Measurements from ENCODE around the gene GADL1.
A peak's percentile ranks its signal among the peaks of the same experiment; 100 is the strongest.

The GADL1 gene

DNA sequence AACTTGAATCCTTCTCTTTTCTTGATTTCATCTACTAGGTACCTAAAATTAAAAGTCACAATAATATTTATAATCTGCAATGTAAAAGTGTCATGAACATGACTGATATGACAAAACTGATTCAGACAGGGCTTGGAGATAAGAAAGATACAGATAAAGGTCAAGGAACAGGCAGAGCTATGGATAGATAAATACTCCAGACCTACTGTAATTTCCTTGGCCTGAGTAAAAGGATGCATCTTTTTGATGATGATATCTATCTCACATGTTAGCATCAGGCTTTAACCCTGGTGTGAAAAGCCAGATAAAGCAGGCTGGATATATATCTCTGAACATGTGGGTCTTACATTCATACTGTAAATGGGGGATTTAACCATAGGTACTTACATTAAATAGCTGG is 108.1 kb downstream of the GADL1 start:
- no peak overlapping the region for H3K4me3 ChIP-seq
- no peaks in the 10 kb centered on the region for H3K36me3 ChIP-seq
- no peaks in the 10 kb centered on the region for H3K9me3 ChIP-seq
- H3K27me3 ChIP-seq: no peaks in the 10 kb centered on the region
- TF ChIP-seq, protein P1, sequence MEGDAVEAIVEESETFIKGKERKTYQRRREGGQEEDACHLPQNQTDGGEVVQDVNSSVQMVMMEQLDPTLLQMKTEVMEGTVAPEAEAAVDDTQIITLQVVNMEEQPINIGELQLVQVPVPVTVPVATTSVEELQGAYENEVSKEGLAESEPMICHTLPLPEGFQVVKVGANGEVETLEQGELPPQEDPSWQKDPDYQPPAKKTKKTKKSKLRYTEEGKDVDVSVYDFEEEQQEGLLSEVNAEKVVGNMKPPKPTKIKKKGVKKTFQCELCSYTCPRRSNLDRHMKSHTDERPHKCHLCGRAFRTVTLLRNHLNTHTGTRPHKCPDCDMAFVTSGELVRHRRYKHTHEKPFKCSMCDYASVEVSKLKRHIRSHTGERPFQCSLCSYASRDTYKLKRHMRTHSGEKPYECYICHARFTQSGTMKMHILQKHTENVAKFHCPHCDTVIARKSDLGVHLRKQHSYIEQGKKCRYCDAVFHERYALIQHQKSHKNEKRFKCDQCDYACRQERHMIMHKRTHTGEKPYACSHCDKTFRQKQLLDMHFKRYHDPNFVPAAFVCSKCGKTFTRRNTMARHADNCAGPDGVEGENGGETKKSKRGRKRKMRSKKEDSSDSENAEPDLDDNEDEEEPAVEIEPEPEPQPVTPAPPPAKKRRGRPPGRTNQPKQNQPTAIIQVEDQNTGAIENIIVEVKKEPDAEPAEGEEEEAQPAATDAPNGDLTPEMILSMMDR (IDR thresholded peaks at IDR 0.05): no peak
- H3K4me1 ChIP-seq: no peaks in the 10 kb centered on the region
- no peak for DNase-seq
- no peak overlapping the region for H3K27ac ChIP-seq
- intact Hi-C loops (cut with DNase I; ENCODE audit: low total_unique reads): no loop called here

DNA sequence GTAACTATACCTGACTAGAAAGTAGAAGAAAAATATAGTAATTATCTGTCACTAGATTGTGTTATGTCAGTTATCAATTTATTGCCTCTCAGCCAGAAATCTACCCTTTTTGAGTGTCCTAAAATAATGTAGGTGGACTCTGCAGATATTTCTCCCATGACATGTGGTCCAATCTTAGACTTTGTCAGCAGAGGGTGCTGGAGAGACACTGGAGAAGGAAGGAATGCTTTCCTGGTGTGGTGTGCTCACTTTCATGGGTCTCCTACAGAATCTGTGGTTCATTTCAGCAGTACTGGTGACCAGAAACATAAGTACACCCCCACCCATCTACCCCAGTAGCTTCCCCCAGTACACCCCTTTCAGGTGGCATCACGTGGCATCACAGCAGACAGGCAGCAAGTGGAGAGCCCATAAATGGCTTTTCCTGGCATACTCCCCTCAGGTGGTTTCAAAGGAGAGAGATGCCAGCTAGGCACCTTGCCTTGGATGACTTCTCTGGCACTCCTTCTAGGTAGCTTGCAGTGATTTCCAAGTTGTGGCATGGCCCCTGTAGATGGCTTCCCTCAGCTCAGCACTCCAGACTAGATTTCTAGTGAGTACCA is 114.7 kb downstream of the GADL1 start:
- no peak overlapping the region for H3K27ac ChIP-seq
- intact Hi-C loops (cut with DNase I; ENCODE audit: low total_unique reads): no loop called here
- H3K36me3 ChIP-seq: no peaks in the 10 kb centered on the region
- H3K4me3 ChIP-seq: no peak overlapping the region
- DNase-seq: no peak
- TF ChIP-seq, protein P1 (IDR thresholded peaks at IDR 0.05): peak; percentile 26 to 32
- no peaks in the 10 kb centered on the region for H3K9me3 ChIP-seq
- no peaks in the 10 kb centered on the region for H3K27me3 ChIP-seq
- H3K4me1 ChIP-seq: no peaks in the 10 kb centered on the region

DNA sequence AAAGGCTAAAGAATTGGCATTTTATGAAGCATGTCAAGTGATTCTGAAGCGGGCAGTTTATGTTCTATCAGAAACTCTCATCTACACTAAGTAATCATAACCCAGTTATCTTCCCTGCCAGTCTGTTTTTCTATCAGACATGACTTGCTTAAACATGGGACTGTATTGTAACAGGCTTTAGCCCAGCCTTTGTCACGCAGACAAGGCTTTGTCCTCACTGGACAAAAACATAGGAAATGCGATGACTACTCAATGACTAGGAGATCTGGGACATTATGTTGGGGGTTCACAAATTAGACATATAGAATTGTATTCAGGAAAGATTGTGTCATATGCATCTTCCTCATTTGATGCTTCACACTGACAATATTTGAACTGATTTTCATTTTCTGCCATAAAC is 115.5 kb downstream of the GADL1 start:
- TF ChIP-seq, protein P1 (IDR thresholded peaks at IDR 0.05): no peak
- no peaks in the 10 kb centered on the region for H3K9me3 ChIP-seq
- no peak overlapping the region for H3K4me3 ChIP-seq
- no peaks in the 10 kb centered on the region for H3K27me3 ChIP-seq
- no peaks in the 10 kb centered on the region for H3K36me3 ChIP-seq
- no peak overlapping the region for H3K27ac ChIP-seq
- no peaks in the 10 kb centered on the region for H3K4me1 ChIP-seq
- DNase-seq: no peak
- intact Hi-C loops (cut with DNase I; ENCODE audit: low total_unique reads): no loop called here

GRCh38 chr3:30777426-30778113 is 116.9 kb downstream of the GADL1 start:
- intact Hi-C loops (cut with DNase I; ENCODE audit: low total_unique reads): no loop called here
- H3K9me3 ChIP-seq: no peaks in the 10 kb centered on the region
- no peak for DNase-seq
- H3K4me1 ChIP-seq: no peaks in the 10 kb centered on the region
- TF ChIP-seq, protein P1 (IDR thresholded peaks at IDR 0.05): no peak
- H3K27me3 ChIP-seq: no peaks in the 10 kb centered on the region
- no peak overlapping the region for H3K4me3 ChIP-seq
- H3K27ac ChIP-seq: no peak overlapping the region
- H3K36me3 ChIP-seq: no peaks in the 10 kb centered on the region

DNA sequence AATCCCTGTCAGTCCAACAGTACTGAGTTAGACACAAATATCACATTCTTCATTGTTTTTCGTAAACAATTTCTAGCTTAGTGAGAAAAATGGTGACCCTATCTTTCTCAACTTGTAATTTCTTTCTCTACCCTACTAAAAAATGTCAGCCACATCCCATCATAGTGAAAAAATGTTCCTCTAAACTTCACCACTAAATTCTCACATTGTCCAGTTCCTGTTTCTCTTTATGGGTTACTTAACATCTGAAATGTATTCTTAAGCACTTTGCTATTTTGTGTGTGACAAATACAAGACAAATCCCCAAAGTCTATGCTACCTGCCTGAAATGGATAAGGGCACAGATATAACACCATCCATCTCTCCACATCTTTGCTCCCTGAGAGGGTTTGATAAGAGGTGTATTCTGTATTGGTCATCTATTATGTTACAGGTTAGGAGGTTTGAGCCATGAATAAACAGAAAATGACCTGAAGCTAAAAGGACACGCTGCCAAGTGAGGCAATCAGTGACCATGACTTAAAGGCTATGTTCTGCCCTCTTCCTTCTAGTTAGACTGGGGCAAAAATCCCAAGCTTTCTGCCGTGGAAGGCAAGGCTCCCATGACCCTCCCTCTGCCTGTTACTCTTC is 118.2 kb downstream of the GADL1 start:
- intact Hi-C loops (cut with DNase I; ENCODE audit: low total_unique reads): no loop called here
- Histone ChIP-seq H3K4me1 (no peaks in the 10 kb centered on the region), H3K4me3 (no peak overlapping the region), H3K27ac (no peak overlapping the region), H3K36me3 (no peaks in the 10 kb centered on the region), H3K9me3 (no peaks in the 10 kb centered on the region), H3K27me3 (no peaks in the 10 kb centered on the region)
- TF ChIP-seq, protein P1 (IDR thresholded peaks at IDR 0.05): no peak
- no peak for DNase-seq

All from tibial artery (tissue), 4 donors.